PC-3 (cell line): Measurements from ENCODE around the gene LRBA.

Experiments used
- CTCF ChIP-seq: fragments of 300-600 bp; sonication (generic); conservative IDR thresholded peaks from 2 replicates; pipeline ENCODE4 v1.5.1; 2017; ENCODE audit warnings: antibody characterized with exemption, low read depth, mild to moderate bottlenecking, low read length
- EZH2 ChIP-seq: fragments of 300-600 bp; sonication (generic); IDR thresholded peaks from one replicate; pipeline ENCODE4 v1.6.1; 2017; ENCODE audit warnings: antibody characterized with exemption, mild to moderate bottlenecking, low read length; ENCODE audit not compliant: unreplicated experiment
- EZH2phosphoT487 ChIP-seq: fragments of 300-600 bp; sonication (generic); IDR thresholded peaks from 2 replicates; pipeline ENCODE4 v1.6.1; 2018; ENCODE audit warnings: mild to moderate bottlenecking, antibody characterized with exemption, low read length, borderline replicate concordance

DNA sequence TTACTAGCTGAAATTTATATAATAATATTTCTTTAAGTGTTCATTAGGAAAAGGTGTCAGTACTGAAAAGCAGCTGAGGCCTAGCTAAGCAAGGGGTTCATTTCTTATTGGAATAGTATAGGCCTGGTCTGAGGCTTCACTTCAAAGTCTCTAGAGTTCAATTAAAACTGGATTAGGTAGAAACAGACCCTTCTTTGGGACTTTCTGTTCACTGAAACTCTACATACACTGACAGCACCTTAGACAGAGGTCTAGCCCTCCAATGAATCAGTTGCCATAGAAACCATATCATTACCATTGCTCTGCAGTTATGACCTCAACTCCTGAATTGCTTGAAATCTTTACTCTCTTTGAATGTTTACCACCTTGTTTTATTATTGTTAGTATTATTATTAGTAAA is 519.5 kb downstream of the LRBA start:
- no peak for TF ChIP-seq CTCF
- TF ChIP-seq EZH2phosphoT487 = no peak
- no peak for TF ChIP-seq EZH2
